CD4-positive, CD25-positive, alpha-beta regulatory T cell (primary cell): ENCODE results near the gene TWF2. TPM values are rescaled to one million over a fixed set of nuclear protein-coding genes. Genes with fewer than 3 reads are reported as not detected.

ENCODE experiments used
- ATAC-seq, 2 donors: fragments of 150-1000 bp; cut with Tn5 transposase; one replicate each; pipeline ENCODE4 v1.10.0; 2021; ENCODE audit warnings: low read depth in 2 of 2, moderate number of reproducible peaks in 2 of 2, moderate library complexity in 1 of 2
- DNase-seq, 3 donors: peaks; one replicate each; pipeline versions ENCODE4 v3.0.0 to v3.0.0-alpha.2; 2012 to 2022; ENCODE audit warnings: mixed read lengths in 1 of 3
- H3K27ac ChIP-seq: one replicate; pipeline ENCODE4 v1.7.0; 2013; ENCODE audit warnings: mild to moderate bottlenecking, low read length; ENCODE audit not compliant: insufficient read depth, poor library complexity, severe bottlenecking
- H3K27me3 ChIP-seq: one replicate; pipeline ENCODE4 v1.7.0; 2013; ENCODE audit warnings: low read length; ENCODE audit not compliant: control insufficient read depth, insufficient read depth
- H3K36me3 ChIP-seq: one replicate; pipeline ENCODE4 v1.7.0; 2013; ENCODE audit warnings: mild to moderate bottlenecking, low read length, moderate library complexity; ENCODE audit not compliant: control insufficient read depth, insufficient read depth
- H3K4me1 ChIP-seq: 2 replicates; pipeline ENCODE4 v1.7.0; 2013; ENCODE audit warnings: mild to moderate bottlenecking, low read length; ENCODE audit not compliant: insufficient read depth, control insufficient read depth, poor library complexity, severe bottlenecking
- H3K4me3 ChIP-seq: one replicate; pipeline ENCODE4 v1.7.0; 2013; ENCODE audit warnings: low read depth, mild to moderate bottlenecking, low read length, moderate library complexity
- H3K9me3 ChIP-seq, 2 experiments: 1 replicate in 1 of 2; 2 replicates in 1 of 2; pipeline ENCODE4 v1.7.0; 2013; ENCODE audit warnings: low read length in 2 of 2, mild to moderate bottlenecking in 1 of 2, moderate library complexity in 1 of 2; ENCODE audit not compliant: control insufficient read depth in 2 of 2
- H3K27ac Mint-ChIP-seq, 3 donors: one replicate each; pipeline ENCODE4 v1.8.0; 2020 to 2022; ENCODE audit warnings: mild to moderate bottlenecking in 3 of 3, mixed read lengths in 3 of 3, moderate library complexity in 2 of 3
- H3K27me3 Mint-ChIP-seq: one replicate; pipeline ENCODE4 v1.8.0; 2022; ENCODE audit warnings: mild to moderate bottlenecking, mixed read lengths
- H3K36me3 Mint-ChIP-seq: one replicate; pipeline ENCODE4 v1.8.0; 2020; ENCODE audit warnings: mixed read lengths
- H3K4me1 Mint-ChIP-seq, 4 donors: one replicate each; pipeline ENCODE4 v1.8.0; 2020 to 2022; ENCODE audit warnings: mixed read lengths in 4 of 4, mild to moderate bottlenecking in 1 of 4
- H3K4me3 Mint-ChIP-seq, 4 donors: one replicate each; pipeline ENCODE4 v1.8.0; 2020 to 2022; ENCODE audit warnings: mild to moderate bottlenecking in 4 of 4, mixed read lengths in 4 of 4, moderate library complexity in 3 of 4
- H3K9me3 Mint-ChIP-seq, 7 donors: one replicate each; pipeline ENCODE4 v1.8.0; 2020 to 2022; ENCODE audit warnings: mixed read lengths in 7 of 7, mild to moderate bottlenecking in 3 of 7, moderate library complexity in 2 of 7
- polyA plus RNA-seq, 4 donors: library from polyadenylated mRNA; unstranded; fragments of 300-500 nt; fragmentation: Illumina TruSeq; gene quantifications; one replicate each; pipeline ENCODE4 v1.2.3, GENCODE V29; 2021
- total RNA-seq: library from RNA; stranded (reverse); gene quantifications from one replicate; pipeline ENCODE4 v1.2.3, GENCODE V29; 2022

Gene TWF2
- total and polyA plus RNA-seq, 5 donors from 2014 or later = 62.4 to 142 (median 124) TPM

DNA sequence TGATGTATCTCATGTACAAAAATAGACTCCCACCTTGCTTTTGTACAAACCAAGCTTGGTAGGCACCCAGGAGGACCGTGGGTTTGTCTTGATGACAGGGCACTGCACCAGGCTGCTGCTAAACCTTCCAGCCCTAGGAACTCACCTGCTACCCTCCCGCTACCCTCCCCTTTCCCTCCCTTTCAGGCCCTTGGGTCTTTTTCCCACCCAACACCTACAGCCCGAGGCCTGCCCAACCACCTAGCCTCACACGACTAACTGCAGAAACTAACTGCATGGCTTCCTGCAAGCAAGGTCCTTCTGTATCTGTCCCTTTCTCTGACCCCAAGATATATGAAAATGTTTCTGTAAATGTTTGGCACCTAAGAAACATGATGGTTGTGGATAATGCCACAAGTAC is 17.7 kb upstream of the TWF2 start:
- H3K4me1 Mint-ChIP-seq = peaks cover 15 to 96% (median 61%) of the 10 kb centered on the region in 4 donors
- ATAC-seq = no peak

GRCh38 chr3:52256159-52256558 is 17.2 kb upstream of the TWF2 start:
- Mint-ChIP-seq H3K4me3 (peak overlapping the region in 1 of 4 donors; percentile 39), H3K27me3 (no peaks in the 10 kb centered on the region)
- H3K4me1 ChIP-seq = peaks cover 53% of the 10 kb centered on the region

More for the DNA sequence above, 17.7 kb upstream of the TWF2 start:
- Mint-ChIP-seq H3K4me3 (peak overlapping the region in 1 of 4 donors; percentile 39), H3K27me3 (no peaks in the 10 kb centered on the region), H3K9me3 (no peaks in the 10 kb centered on the region), H3K36me3 (peaks cover 54% of the 10 kb centered on the region), H3K27ac (peak overlapping the region; percentile 60 to 98 (median 94))
- Histone ChIP-seq H3K9me3 (no peaks in the 10 kb centered on the region), H3K27ac (no peak overlapping the region), H3K4me3 (no peak overlapping the region), H3K27me3 (no peaks in the 10 kb centered on the region), H3K4me1 (peaks cover 57% of the 10 kb centered on the region), H3K36me3 (peaks cover 64% of the 10 kb centered on the region)
- DNase-seq = no peak

GRCh38 chr3:52254608-52255007 is 15.7 kb upstream of the TWF2 start:
- no peaks in the 10 kb centered on the region for H3K27me3 Mint-ChIP-seq
- no peaks in the 10 kb centered on the region for H3K9me3 Mint-ChIP-seq
- peak overlapping the region in 3 of 4 donors; percentile 39 to 83 (median 46) for H3K4me3 Mint-ChIP-seq
- ATAC-seq = no peak
- Histone ChIP-seq H3K4me1 (peaks cover 58% of the 10 kb centered on the region), H3K4me3 (no peak overlapping the region), H3K27me3 (no peaks in the 10 kb centered on the region), H3K9me3 (no peaks in the 10 kb centered on the region), H3K27ac (peak overlapping the region; percentile 95), H3K36me3 (peaks cover 49% of the 10 kb centered on the region)
- H3K36me3 Mint-ChIP-seq = peaks cover 52% of the 10 kb centered on the region
- peaks cover 12 to 95% (median 56%) of the 10 kb centered on the region in 4 donors for H3K4me1 Mint-ChIP-seq
- H3K27ac Mint-ChIP-seq = peak overlapping the region; percentile 83 to 100 (median 98)
- no peak for DNase-seq

More at GRCh38 chr3:52256159-52256558, 17.2 kb upstream of the TWF2 start:
- peaks cover 51% of the 10 kb centered on the region for H3K36me3 Mint-ChIP-seq
- H3K4me1 Mint-ChIP-seq = peaks cover 12 to 96% (median 57%) of the 10 kb centered on the region in 4 donors
- H3K27ac Mint-ChIP-seq = peak overlapping the region; percentile 39 to 98 (median 94)
- H3K9me3 ChIP-seq = no peaks in the 10 kb centered on the region
- H3K9me3 Mint-ChIP-seq = no peaks in the 10 kb centered on the region
- peaks cover 60% of the 10 kb centered on the region for H3K36me3 ChIP-seq
- H3K4me3 ChIP-seq = no peak overlapping the region
- DNase-seq (no peak), ATAC-seq (no peak)
- H3K27me3 ChIP-seq = no peaks in the 10 kb centered on the region
- peak overlapping the region; percentile 95 for H3K27ac ChIP-seq

DNA sequence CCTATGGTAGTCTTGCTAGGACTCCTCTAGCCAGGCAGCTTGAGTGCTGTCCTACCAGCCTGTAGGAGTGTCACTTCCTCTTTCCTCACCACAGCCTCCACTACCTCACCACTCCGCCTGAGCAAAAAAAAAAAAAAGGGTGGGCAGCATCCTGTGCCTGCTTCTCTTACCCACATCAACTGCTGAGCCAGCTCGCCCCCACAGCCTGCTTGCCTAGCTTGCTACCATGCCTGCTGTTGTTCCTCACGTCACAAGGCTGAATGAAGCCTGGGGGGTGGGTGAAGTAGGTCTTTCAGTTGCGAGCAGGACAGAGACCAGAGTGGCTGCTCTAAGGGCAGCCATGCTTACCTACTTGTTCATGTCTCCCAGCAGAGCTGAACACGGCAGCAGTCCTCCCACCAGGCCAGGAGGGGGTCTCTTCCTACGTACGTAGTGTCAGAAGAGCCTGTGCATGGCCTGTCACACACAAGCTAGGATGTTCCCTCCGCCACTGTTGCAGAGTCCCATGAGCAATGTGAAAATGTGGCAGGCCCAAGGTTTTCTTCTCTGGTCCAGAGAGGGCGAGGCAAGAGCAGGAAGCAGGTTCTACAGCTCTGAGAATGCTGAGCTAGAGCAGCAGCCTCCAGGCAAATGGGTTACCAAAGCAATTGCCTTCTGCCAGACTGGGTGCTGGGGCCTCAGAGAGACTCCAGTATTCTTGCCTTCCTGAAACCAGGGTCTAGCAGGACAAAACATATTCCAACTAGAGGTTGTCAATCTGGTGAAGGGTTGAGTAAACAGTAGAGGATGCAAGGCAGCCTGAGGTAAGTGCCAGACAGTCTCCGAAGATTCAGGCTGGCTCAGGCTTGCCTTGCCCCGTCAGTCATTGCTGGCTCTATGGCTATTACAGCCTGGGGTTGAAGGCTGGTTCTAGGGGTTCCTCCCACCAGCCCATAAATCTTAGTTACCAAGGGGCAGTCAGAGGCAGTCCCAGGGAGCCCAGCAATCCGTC is 14.7 kb upstream of the TWF2 start:
- peak overlapping the region; percentile 70 for H3K4me3 ChIP-seq
- H3K27ac ChIP-seq = peak overlapping the region; percentile 95
- H3K36me3 ChIP-seq = peaks cover 49% of the 10 kb centered on the region
- peak overlapping the region; percentile 97 to 100 (median 98) for H3K27ac Mint-ChIP-seq
- no peaks in the 10 kb centered on the region for H3K9me3 ChIP-seq
- no peaks in the 10 kb centered on the region for H3K9me3 Mint-ChIP-seq
- peaks cover 60% of the 10 kb centered on the region for H3K4me1 ChIP-seq
- H3K36me3 Mint-ChIP-seq = peaks cover 51% of the 10 kb centered on the region
- H3K4me1 Mint-ChIP-seq = peaks cover 5 to 96% (median 54%) of the 10 kb centered on the region in 4 donors
- H3K4me3 Mint-ChIP-seq = peak overlapping the region; percentile 83 to 92 (median 88)
- no peaks in the 10 kb centered on the region for H3K27me3 ChIP-seq
- ATAC-seq (peak; percentile 96 to 97), DNase-seq (peak; percentile 76 to 96 (median 91))
- no peaks in the 10 kb centered on the region for H3K27me3 Mint-ChIP-seq

GRCh38 chr3:52250122-52250521 is 11.2 kb upstream of the TWF2 start:
- no peaks in the 10 kb centered on the region for H3K9me3 ChIP-seq
- H3K4me3 ChIP-seq = no peak overlapping the region
- peak overlapping the region; percentile 17 to 89 (median 84) for H3K27ac Mint-ChIP-seq
- ATAC-seq = no peak
- H3K4me1 Mint-ChIP-seq = peaks cover 4 to 94% (median 59%) of the 10 kb centered on the region in 4 donors
- H3K27me3 ChIP-seq = no peaks in the 10 kb centered on the region
- no peak for DNase-seq
- H3K27me3 Mint-ChIP-seq = no peaks in the 10 kb centered on the region
- H3K9me3 Mint-ChIP-seq = no peaks in the 10 kb centered on the region
- H3K36me3 Mint-ChIP-seq = peaks cover 35% of the 10 kb centered on the region
- H3K36me3 ChIP-seq = peaks cover 20% of the 10 kb centered on the region
- H3K4me1 ChIP-seq = peaks cover 79% of the 10 kb centered on the region
- H3K4me3 Mint-ChIP-seq = peak overlapping the region; percentile 12 to 96 (median 72)
- peak overlapping the region; percentile 48 for H3K27ac ChIP-seq

DNA sequence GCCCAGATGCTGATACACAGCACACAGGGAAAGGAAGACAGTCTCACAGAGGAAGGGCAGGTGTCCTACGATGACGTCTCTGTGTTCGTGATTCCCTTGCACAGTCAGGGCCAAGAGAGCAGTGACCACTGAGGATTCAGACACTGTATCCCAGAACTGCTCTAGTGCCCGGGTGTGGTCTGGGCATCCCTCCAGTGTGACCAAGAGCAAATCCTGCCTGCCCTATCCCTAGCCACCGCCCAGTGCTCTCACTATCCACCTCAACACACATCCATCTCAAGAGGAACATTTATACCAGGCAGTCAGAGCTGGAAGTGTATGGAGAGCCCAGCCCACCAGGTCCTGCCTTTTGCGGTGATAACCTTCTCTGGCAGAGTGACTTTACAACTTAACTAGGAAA is 10.7 kb upstream of the TWF2 start:
- H3K9me3 Mint-ChIP-seq = no peaks in the 10 kb centered on the region
- Histone ChIP-seq H3K4me3 (no peak overlapping the region), H3K36me3 (peaks cover 20% of the 10 kb centered on the region), H3K9me3 (no peaks in the 10 kb centered on the region), H3K27ac (no peak overlapping the region), H3K4me1 (peaks cover 79% of the 10 kb centered on the region), H3K27me3 (no peaks in the 10 kb centered on the region)
- H3K36me3 Mint-ChIP-seq = peaks cover 35% of the 10 kb centered on the region
- DNase-seq (no peak), ATAC-seq (no peak)
- H3K4me1 Mint-ChIP-seq = peaks cover 4 to 94% (median 59%) of the 10 kb centered on the region in 4 donors
- peak overlapping the region in 3 of 4 donors; percentile 12 to 96 (median 70) for H3K4me3 Mint-ChIP-seq
- no peaks in the 10 kb centered on the region for H3K27me3 Mint-ChIP-seq
- peak overlapping the region; percentile 17 to 89 (median 84) for H3K27ac Mint-ChIP-seq

GRCh38 chr3:52248816-52249547 is 10.0 kb upstream of the TWF2 start:
- Mint-ChIP-seq H3K27me3 (no peaks in the 10 kb centered on the region), H3K27ac (peak overlapping the region in 2 of 3 donors; percentile 84 to 89), H3K36me3 (peaks cover 35% of the 10 kb centered on the region), H3K4me3 (peak overlapping the region in 3 of 4 donors; percentile 8 to 96 (median 31)), H3K4me1 (peaks cover 4 to 94% (median 58%) of the 10 kb centered on the region in 4 donors), H3K9me3 (no peaks in the 10 kb centered on the region)
- no peaks in the 10 kb centered on the region for H3K9me3 ChIP-seq
- no peaks in the 10 kb centered on the region for H3K27me3 ChIP-seq
- H3K4me1 ChIP-seq = peaks cover 79% of the 10 kb centered on the region
- H3K27ac ChIP-seq = peak overlapping the region; percentile 47
- no peak for DNase-seq
- no peak overlapping the region for H3K4me3 ChIP-seq
- H3K36me3 ChIP-seq = peaks cover 20% of the 10 kb centered on the region
- no peak for ATAC-seq
